Endodermal cell (in vitro differentiated cells): ENCODE data around the gene DRD3. TPM values are rescaled to one million over a fixed set of nuclear protein-coding genes. Genes with fewer than 3 reads are reported as not detected.

Experiments used
- DNase-seq: peaks from one replicate; pipeline ENCODE4 v3.0.0-alpha.2; 2017
- H3K27ac ChIP-seq: 2 replicates; pipeline ENCODE4 v1.5.1; 2013; ENCODE audit warnings: mild to moderate bottlenecking, low read depth, low read length, moderate library complexity
- H3K27me3 ChIP-seq: 2 replicates; pipeline ENCODE4 v1.6.1; 2013; ENCODE audit warnings: mild to moderate bottlenecking, low read length, moderate library complexity; ENCODE audit not compliant: insufficient read depth, control insufficient read depth, poor library complexity, severe bottlenecking
- H3K36me3 ChIP-seq: 2 replicates; pipeline ENCODE4 v1.7.0; 2013; ENCODE audit warnings: mild to moderate bottlenecking, low read length, moderate library complexity; ENCODE audit not compliant: control insufficient read depth, insufficient read depth
- H3K4me1 ChIP-seq: one replicate; pipeline ENCODE4 v1.7.0; 2013; ENCODE audit warnings: low read length; ENCODE audit not compliant: control insufficient read depth, insufficient read depth
- H3K4me3 ChIP-seq: 2 replicates; pipeline ENCODE4 v1.5.1; 2013; ENCODE audit warnings: mild to moderate bottlenecking, low read length, moderate library complexity
- H3K9ac ChIP-seq: 2 replicates; pipeline ENCODE4 v1.6.1; 2013; ENCODE audit warnings: mild to moderate bottlenecking, low read length, moderate library complexity; ENCODE audit not compliant: poor library complexity, severe bottlenecking; ENCODE audit errors: extremely low read depth
- H3K9me3 ChIP-seq: 2 replicates; pipeline ENCODE4 v1.6.1; 2013; ENCODE audit warnings: mild to moderate bottlenecking, low read length, moderate library complexity; ENCODE audit not compliant: control insufficient read depth
- H3K27ac Mint-ChIP-seq: 2 replicates; pipeline ENCODE4 v1.8.0; 2020; ENCODE audit warnings: mixed read lengths
- H3K27me3 Mint-ChIP-seq: 2 replicates; pipeline ENCODE4 v1.8.0; 2021; ENCODE audit warnings: mild to moderate bottlenecking, mixed read lengths; ENCODE audit not compliant: insufficient read depth
- H3K36me3 Mint-ChIP-seq: 2 replicates; pipeline ENCODE4 v1.8.0; 2020; ENCODE audit warnings: low read depth, mixed read lengths
- H3K4me1 Mint-ChIP-seq: 2 replicates; pipeline ENCODE4 v1.8.0; 2020; ENCODE audit warnings: mixed read lengths
- H3K4me3 Mint-ChIP-seq: 2 replicates; pipeline ENCODE4 v1.8.0; 2020; ENCODE audit warnings: mild to moderate bottlenecking, moderate library complexity, mixed read lengths
- H3K9me3 Mint-ChIP-seq: 2 replicates; pipeline ENCODE4 v1.8.0; 2020; ENCODE audit warnings: mild to moderate bottlenecking, mixed read lengths
- WGBS, 2 experiments: methylation state at CpG; one replicate each; pipeline versions ENCODE4 v1.1.5 to v1.1.7; 2013; ENCODE audit warnings: missing lambda C conversion rate in 2 of 2, mixed read lengths in 1 of 2; ENCODE audit not compliant: insufficient coverage in 1 of 2, insufficient read length in 1 of 2; 5-methylcytosine and 5-hydroxymethylcytosine counted together
- total RNA-seq, 2 donors: library from RNA; stranded (reverse); fragmentation: NEBNext Ultra II Directional in 1 of 2; extraction: Animal tissue kit (Norgen Biotek cat#: 25700) in 1 of 2; gene quantifications; 2 replicates in 1 of 2; 3 replicates in 1 of 2; pipeline ENCODE4 v1.2.1, GENCODE V29; 2021
- TF ChIP-seq, protein P1 (sequence below): fragments of 200-600 bp; sonication (generic); conservative IDR thresholded peaks from 2 replicates; pipeline ENCODE4 v1.5.0; 2021; ENCODE audit warnings: antibody characterized with exemption, mild to moderate bottlenecking

DRD3 gene
- total RNA-seq, 2 donors from 2014 or later = not detected

DNA sequence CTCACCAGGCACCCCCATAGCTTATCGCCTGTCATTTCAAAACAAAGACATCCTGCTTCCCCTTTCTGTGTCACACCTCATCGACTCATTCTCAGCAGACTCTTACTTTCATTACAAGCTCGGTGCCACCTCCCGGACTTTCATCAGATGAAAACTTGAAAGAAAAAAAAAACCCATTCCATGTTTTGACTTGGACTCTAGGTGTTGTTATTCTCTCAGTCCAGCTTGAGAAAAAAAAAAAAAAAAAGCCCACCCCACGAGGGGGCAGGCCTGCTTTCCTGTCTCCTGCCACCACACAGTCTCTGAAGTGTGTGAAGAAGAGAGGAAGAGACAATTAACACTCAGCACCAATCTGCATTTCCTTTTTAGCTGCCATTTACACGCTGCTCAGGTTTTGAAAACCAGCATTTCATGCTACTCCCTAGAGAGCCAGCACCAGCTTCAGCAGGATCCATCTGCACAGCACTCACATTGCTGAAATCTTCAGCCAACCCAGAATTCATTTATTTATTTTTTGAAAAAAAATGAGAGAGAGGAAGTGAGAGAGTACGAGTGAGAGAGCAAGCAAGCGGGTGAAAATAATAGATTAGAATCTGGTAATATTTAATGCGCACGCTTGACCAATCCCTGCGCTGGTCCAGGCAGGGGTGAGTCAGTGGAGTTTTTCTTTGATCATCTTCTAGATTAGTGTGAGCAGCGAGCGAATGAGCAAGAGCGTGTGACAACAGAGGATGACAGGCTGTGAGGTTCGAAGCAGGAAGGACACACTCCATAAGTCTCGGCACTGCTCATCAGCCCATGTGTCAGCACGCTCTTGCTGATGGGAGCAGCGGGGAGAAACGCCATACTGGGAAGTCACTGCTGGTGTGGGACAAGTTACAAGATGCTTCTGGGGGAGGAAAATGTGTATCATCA lies 35.0 kb upstream of the DRD3 start:
- Mint-ChIP-seq H3K36me3 (no peaks in the 10 kb centered on the region), H3K4me1 (peaks cover 6% of the 10 kb centered on the region), H3K9me3 (no peaks in the 10 kb centered on the region), H3K4me3 (no peak overlapping the region), H3K27ac (no peak overlapping the region), H3K27me3 (no peaks in the 10 kb centered on the region)
- peaks cover 7% of the 10 kb centered on the region for H3K4me1 ChIP-seq
- H3K27ac ChIP-seq = no peak overlapping the region
- H3K36me3 ChIP-seq = no peaks in the 10 kb centered on the region
- WGBS, 2 experiments = 41 to 44% methylated on average over 14 to 18 of the region's 19 CpGs
- TF ChIP-seq, protein P1, sequence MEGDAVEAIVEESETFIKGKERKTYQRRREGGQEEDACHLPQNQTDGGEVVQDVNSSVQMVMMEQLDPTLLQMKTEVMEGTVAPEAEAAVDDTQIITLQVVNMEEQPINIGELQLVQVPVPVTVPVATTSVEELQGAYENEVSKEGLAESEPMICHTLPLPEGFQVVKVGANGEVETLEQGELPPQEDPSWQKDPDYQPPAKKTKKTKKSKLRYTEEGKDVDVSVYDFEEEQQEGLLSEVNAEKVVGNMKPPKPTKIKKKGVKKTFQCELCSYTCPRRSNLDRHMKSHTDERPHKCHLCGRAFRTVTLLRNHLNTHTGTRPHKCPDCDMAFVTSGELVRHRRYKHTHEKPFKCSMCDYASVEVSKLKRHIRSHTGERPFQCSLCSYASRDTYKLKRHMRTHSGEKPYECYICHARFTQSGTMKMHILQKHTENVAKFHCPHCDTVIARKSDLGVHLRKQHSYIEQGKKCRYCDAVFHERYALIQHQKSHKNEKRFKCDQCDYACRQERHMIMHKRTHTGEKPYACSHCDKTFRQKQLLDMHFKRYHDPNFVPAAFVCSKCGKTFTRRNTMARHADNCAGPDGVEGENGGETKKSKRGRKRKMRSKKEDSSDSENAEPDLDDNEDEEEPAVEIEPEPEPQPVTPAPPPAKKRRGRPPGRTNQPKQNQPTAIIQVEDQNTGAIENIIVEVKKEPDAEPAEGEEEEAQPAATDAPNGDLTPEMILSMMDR = peak; percentile 38
- DNase-seq = peak; percentile 78
- H3K9ac ChIP-seq = no peak overlapping the region
- H3K9me3 ChIP-seq = no peaks in the 10 kb centered on the region
- no peaks in the 10 kb centered on the region for H3K27me3 ChIP-seq
- H3K4me3 ChIP-seq = no peak overlapping the region

DNA sequence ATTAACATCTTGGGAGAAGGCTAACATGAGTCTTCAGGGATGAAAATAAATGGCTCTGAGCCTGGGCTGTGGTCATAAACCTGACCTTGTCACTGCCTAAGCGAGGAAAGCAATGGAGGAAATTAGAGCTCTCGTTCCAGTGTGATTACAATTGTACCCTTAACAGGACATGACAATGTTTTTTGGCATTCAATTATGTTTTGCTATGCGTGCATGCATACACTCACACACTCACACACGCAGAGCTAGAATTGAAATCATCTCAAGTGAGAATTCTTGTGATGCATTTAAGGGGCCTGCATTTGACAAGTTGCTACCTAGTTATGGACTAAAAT lies 34.4 kb upstream of the DRD3 start:
- Histone ChIP-seq H3K4me3 (no peak overlapping the region), H3K9ac (no peak overlapping the region), H3K4me1 (peaks cover 3% of the 10 kb centered on the region), H3K27me3 (no peaks in the 10 kb centered on the region), H3K9me3 (no peaks in the 10 kb centered on the region), H3K27ac (no peak overlapping the region), H3K36me3 (no peaks in the 10 kb centered on the region)
- H3K4me3 Mint-ChIP-seq = no peak overlapping the region
- TF ChIP-seq, protein P1 = no peak
- DNase-seq = no peak
- 57 to 81% methylated on average over 1 to 4 of the region's 4 CpGs for WGBS, 2 experiments
- H3K36me3 Mint-ChIP-seq = no peaks in the 10 kb centered on the region
- H3K9me3 Mint-ChIP-seq = no peaks in the 10 kb centered on the region
- peaks cover 3% of the 10 kb centered on the region for H3K4me1 Mint-ChIP-seq
- no peak overlapping the region for H3K27ac Mint-ChIP-seq
- H3K27me3 Mint-ChIP-seq = no peaks in the 10 kb centered on the region

DNA sequence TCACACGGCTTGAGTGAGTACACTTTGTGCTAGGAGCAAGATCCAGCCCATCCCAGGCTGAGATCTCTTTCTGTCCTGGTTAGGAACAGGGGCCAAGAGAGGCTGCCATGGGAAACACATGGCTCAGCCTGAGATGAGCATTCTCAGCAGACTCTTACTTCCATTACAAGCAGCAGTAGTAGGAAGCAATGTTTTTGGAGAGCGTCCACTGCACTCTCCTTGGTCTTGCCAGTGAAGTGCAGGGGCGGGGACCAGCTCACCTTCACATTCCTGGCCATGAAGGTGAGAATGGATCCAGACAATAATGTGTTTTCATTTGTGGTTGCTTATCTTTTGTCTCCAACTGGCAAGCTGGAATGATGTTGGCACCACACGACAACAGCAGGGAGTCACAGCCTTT lies 33.8 kb upstream of the DRD3 start:
- H3K27me3 ChIP-seq = no peaks in the 10 kb centered on the region
- no peak overlapping the region for H3K4me3 Mint-ChIP-seq
- peak; percentile 56 for DNase-seq
- no peaks in the 10 kb centered on the region for H3K9me3 Mint-ChIP-seq
- H3K36me3 Mint-ChIP-seq = no peaks in the 10 kb centered on the region
- no peak overlapping the region for H3K9ac ChIP-seq
- H3K9me3 ChIP-seq = no peaks in the 10 kb centered on the region
- no peaks in the 10 kb centered on the region for H3K36me3 ChIP-seq
- H3K27me3 Mint-ChIP-seq = no peaks in the 10 kb centered on the region
- H3K4me3 ChIP-seq = no peak overlapping the region
- no peaks in the 10 kb centered on the region for H3K4me1 Mint-ChIP-seq
- TF ChIP-seq, protein P1 = no peak
- H3K4me1 ChIP-seq = no peaks in the 10 kb centered on the region
- no peak overlapping the region for H3K27ac ChIP-seq
- 85 to 100% methylated on average over 4 of the region's 4 CpGs for WGBS, 2 experiments
- no peak overlapping the region for H3K27ac Mint-ChIP-seq
